Measurements from ENCODE around the gene GPR142.

DNA sequence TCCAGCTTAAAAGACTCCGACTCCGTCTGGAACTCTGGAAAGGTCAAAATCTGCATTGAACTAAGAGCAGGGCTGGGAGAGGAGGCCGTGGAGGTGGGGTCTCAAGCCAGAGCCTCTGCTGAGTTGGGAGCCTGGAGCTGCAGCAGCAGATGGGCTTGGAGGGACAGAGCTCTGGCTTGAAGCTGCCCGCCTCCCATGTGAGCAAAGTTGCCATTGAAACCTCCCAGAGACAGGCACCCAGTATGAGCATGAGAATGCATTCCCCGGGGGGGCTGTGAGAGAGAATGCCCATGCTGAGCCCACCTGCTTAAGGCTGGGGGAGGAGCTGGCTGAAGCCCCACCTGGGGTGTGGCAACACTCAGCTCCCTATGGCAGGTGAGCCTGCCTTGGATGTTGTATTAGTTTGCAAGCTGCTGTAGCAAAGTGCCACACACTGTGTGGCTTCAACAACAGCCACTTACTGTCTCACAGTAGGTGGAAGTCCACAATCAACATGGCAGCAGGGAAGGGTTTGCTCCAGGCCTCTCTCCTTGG is 31.7 kb upstream of the GPR142 start:
- TF ChIP-seq, protein P1, sequence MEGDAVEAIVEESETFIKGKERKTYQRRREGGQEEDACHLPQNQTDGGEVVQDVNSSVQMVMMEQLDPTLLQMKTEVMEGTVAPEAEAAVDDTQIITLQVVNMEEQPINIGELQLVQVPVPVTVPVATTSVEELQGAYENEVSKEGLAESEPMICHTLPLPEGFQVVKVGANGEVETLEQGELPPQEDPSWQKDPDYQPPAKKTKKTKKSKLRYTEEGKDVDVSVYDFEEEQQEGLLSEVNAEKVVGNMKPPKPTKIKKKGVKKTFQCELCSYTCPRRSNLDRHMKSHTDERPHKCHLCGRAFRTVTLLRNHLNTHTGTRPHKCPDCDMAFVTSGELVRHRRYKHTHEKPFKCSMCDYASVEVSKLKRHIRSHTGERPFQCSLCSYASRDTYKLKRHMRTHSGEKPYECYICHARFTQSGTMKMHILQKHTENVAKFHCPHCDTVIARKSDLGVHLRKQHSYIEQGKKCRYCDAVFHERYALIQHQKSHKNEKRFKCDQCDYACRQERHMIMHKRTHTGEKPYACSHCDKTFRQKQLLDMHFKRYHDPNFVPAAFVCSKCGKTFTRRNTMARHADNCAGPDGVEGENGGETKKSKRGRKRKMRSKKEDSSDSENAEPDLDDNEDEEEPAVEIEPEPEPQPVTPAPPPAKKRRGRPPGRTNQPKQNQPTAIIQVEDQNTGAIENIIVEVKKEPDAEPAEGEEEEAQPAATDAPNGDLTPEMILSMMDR (conservative IDR thresholded peaks at IDR 0.05; ENCODE audit: low read length): no peak
- TF ChIP-seq EZH2phosphoT487 (IDR thresholded peaks at IDR 0.05; ENCODE audit: borderline replicate concordance): no peak
